Neural cell (in vitro differentiated cells): ENCODE data around the gene FERMT3.

Experiments
- EZH2 ChIP-seq: fragments of 200-600, 300-800 bp; shearing (Covaris generic), sonication (generic); IDR thresholded peaks from 2 replicates; pipeline ENCODE4 v1.6.1; 2014; ENCODE audit warnings: antibody characterized with exemption, low read length, borderline replicate concordance, mild to moderate bottlenecking; ENCODE audit not compliant: insufficient read depth, poor library complexity, severe bottlenecking
- SMC3 ChIP-seq: fragments of 450-650 bp; conservative IDR thresholded peaks from 2 replicates; pipeline ENCODE4 v1.6.1; 2014; ENCODE audit warnings: antibody characterized with exemption, mild to moderate bottlenecking, moderate library complexity; ENCODE audit not compliant: poor library complexity
- TF ChIP-seq, protein P1 (sequence below): fragments of 450-650 bp; IDR thresholded peaks from 2 replicates; pipeline ENCODE4 v1.5.1; 2014; ENCODE audit warnings: antibody characterized with exemption, mild to moderate bottlenecking, moderate library complexity; ENCODE audit not compliant: poor library complexity, severe bottlenecking

DNA sequence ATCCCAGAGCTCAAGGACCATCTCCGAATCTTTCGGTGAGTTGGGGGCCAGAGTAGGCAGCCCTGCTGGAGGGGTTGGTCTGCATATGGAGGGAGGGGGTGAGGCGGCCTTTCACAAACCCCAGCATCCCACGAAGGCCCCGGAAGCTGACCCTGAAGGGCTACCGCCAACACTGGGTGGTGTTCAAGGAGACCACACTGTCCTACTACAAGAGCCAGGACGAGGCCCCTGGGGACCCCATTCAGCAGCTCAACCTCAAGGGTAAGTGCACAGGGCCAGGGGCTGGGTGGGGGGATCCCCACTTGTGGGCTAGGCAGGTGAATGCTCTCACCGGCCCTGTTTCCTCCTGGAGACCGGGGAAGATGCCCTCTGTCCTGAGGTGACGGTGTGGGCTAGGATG lies 13.2 kb downstream of the FERMT3 start:
- TF ChIP-seq EZH2 (no peak), SMC3 (no peak)
- TF ChIP-seq, protein P1, sequence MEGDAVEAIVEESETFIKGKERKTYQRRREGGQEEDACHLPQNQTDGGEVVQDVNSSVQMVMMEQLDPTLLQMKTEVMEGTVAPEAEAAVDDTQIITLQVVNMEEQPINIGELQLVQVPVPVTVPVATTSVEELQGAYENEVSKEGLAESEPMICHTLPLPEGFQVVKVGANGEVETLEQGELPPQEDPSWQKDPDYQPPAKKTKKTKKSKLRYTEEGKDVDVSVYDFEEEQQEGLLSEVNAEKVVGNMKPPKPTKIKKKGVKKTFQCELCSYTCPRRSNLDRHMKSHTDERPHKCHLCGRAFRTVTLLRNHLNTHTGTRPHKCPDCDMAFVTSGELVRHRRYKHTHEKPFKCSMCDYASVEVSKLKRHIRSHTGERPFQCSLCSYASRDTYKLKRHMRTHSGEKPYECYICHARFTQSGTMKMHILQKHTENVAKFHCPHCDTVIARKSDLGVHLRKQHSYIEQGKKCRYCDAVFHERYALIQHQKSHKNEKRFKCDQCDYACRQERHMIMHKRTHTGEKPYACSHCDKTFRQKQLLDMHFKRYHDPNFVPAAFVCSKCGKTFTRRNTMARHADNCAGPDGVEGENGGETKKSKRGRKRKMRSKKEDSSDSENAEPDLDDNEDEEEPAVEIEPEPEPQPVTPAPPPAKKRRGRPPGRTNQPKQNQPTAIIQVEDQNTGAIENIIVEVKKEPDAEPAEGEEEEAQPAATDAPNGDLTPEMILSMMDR: no peak
